ENCODE results near the gene GALNTL6. TPM values are rescaled to one million over a fixed set of nuclear protein-coding genes. Genes with fewer than 3 reads are reported as not detected.
A peak's percentile ranks its signal among the peaks of the same experiment; 100 is the strongest.

Gene GALNTL6
- total and polyA plus RNA-seq, 9 of the 15 experiments (the other 6 are each of a cell fraction or from before 2014, with no cell fraction given) = 0.18 to 0.50 (median 0.29) TPM

GRCh38 chr4:172998527-172999469 lies 1185.6 kb downstream of the GALNTL6 start (continued):
- peak; percentile 92 for TF ChIP-seq VEZF1 (CRISPR knock-in tag; IDR thresholded peaks at IDR 0.05)
- 0 out of 2 replicates have a peak, but pooled peaks have one; percentile 26 for TF ChIP-seq CBX1 (IDR thresholded peaks at IDR 0.05; ENCODE audit: low read depth)
- peak; percentile 92 for TF ChIP-seq CXXC5 (CRISPR knock-in tag; IDR thresholded peaks at IDR 0.05)
- no peak for TF ChIP-seq ZBTB40 (IDR thresholded peaks at IDR 0.05)
- no peak for TF ChIP-seq ZBTB40 (CRISPR knock-in tag; IDR thresholded peaks at IDR 0.05)
- peak in 1 of 2 experiments; percentile 91; a peak in 1 of 3 replicates for TF ChIP-seq CBX3 (IDR thresholded peaks at IDR 0.05; ENCODE audit: borderline replicate concordance in 1 of 2, low read length in 2 of 2)
- TF ChIP-seq TFAM (CRISPR knock-in tag; conservative IDR thresholded peaks at IDR 0.05) = no peak
- TF ChIP-seq E2F3 (CRISPR knock-in tag; IDR thresholded peaks at IDR 0.05) = no peak
- no peak for TF ChIP-seq FOXP4 (CRISPR knock-in tag; IDR thresholded peaks at IDR 0.05; ENCODE audit: borderline replicate concordance)
- TF ChIP-seq TCF3 (CRISPR knock-in tag; IDR thresholded peaks at IDR 0.05) = peak; percentile 99
- TF ChIP-seq PML (IDR thresholded peaks at IDR 0.05; ENCODE audit: low read length) = peak; percentile 96
- TF ChIP-seq CREM (IDR thresholded peaks at IDR 0.05; ENCODE audit: low read depth) = peak; percentile 79
- TF ChIP-seq ZSCAN29 (IDR thresholded peaks at IDR 0.05) = no peak
- TF ChIP-seq SP1 (CRISPR knock-in tag; IDR thresholded peaks at IDR 0.05) = 0 out of 2 replicates have a peak, but pooled peaks have one; percentile 27
- peak; percentile 61; the same call in 1 of the 2 replicates for TF ChIP-seq ZNF197 (CRISPR knock-in tag; IDR thresholded peaks at IDR 0.05; ENCODE audit: low read depth)

Data from K562 (cell line).